Measurements from ENCODE around the gene PRAMEF20.

PRAMEF20 gene

GRCh38 chr1:13462682-13463081, 52.4 kb downstream of the PRAMEF20 start:
- no peak for DNase-seq (ENCODE audit: low read depth)

- DNase-seq (ENCODE audit: low read depth), result no peak
Measured at GRCh38 chr1:13465515-13465914, 55.3 kb downstream of the PRAMEF20 start.

- no peak for DNase-seq (ENCODE audit: low read depth)
Measured at GRCh38 chr1:13469343-13469742, 59.1 kb downstream of the PRAMEF20 start.
